Measurements from ENCODE around the gene ZNF791. TPM values are rescaled to one million over a fixed set of nuclear protein-coding genes. Genes with fewer than 3 reads are reported as not detected.

The ZNF791 gene
- total RNA-seq, 1 donor from 2014 or later, result 24.1 TPM

Other genes starting within 250 kb of the ZNF791 start
- 3.3 TPM for gene ZNF442, start 245.2 kb upstream of the ZNF791 start, total RNA-seq
- 3.3 TPM for gene ZNF799, start 209.6 kb upstream of the ZNF791 start, total RNA-seq
- 2.0 TPM for gene ZNF443, start 169.9 kb upstream of the ZNF791 start, total RNA-seq
- gene ZNF709, start 126.1 kb upstream of the ZNF791 start, total RNA-seq, result 2.3 TPM
- gene ZNF564, start 59.4 kb upstream of the ZNF791 start, total RNA-seq, result 7.9 TPM
- 4.6 TPM for gene ZNF490, start 107 bp upstream of the ZNF791 start, total RNA-seq
- gene MAN2B1, start 55.8 kb downstream of the ZNF791 start, total RNA-seq, result 106 TPM
- gene WDR83, start 55.9 kb downstream of the ZNF791 start, total RNA-seq, result 7.2 TPM
- gene DHPS, start 71.0 kb downstream of the ZNF791 start, total RNA-seq, result 46.3 TPM
- gene GNG14, start 77.1 kb downstream of the ZNF791 start, total RNA-seq, result not detected
- 4.4 TPM for gene FBXW9, start 85.7 kb downstream of the ZNF791 start, total RNA-seq
- gene TNPO2, start 113.0 kb downstream of the ZNF791 start, total RNA-seq, result 79.4 TPM
- 139 TPM for gene TRIR, start 123.8 kb downstream of the ZNF791 start, total RNA-seq
- gene GET3, start 126.6 kb downstream of the ZNF791 start, total RNA-seq, result 57.6 TPM
- not detected for gene BEST2, start 140.9 kb downstream of the ZNF791 start, total RNA-seq
- 57.7 TPM for gene HOOK2, start 164.6 kb downstream of the ZNF791 start, total RNA-seq
- 800 TPM for gene JUNB, start 180.6 kb downstream of the ZNF791 start, total RNA-seq
- 238 TPM for gene PRDX2, start 190.9 kb downstream of the ZNF791 start, total RNA-seq
- gene THSD8, start 191.1 kb downstream of the ZNF791 start, total RNA-seq, result 2.1 TPM
- 2.7 TPM for gene RNASEH2A, start 195.7 kb downstream of the ZNF791 start, total RNA-seq
- gene RTBDN, start 223.7 kb downstream of the ZNF791 start, total RNA-seq, result not detected
- 0.90 TPM for gene MAST1, start 227.6 kb downstream of the ZNF791 start, total RNA-seq